Brain microvascular endothelial cell (primary cell): Measurements from ENCODE around the gene RASSF10.
A peak's percentile ranks its signal among the peaks of the same experiment; 100 is the strongest.

Experiments used
- DNase-seq: peaks from one replicate; pipeline ENCODE4 v3.0.0-alpha.2; 2020
- H3K27ac ChIP-seq: fragments of 250-450 bp; sonication (Bioruptor Pico); 2 replicates; pipeline ENCODE4 v1.5.1; 2020; ENCODE audit warnings: mild to moderate bottlenecking, moderate library complexity
- H3K27me3 ChIP-seq: fragments of 250-450 bp; sonication (Bioruptor Pico); replicated peaks from 2 replicates; pipeline ENCODE4 v1.5.1; 2020; ENCODE audit warnings: mild to moderate bottlenecking
- H3K36me3 ChIP-seq: fragments of 250-450 bp; sonication (Bioruptor Pico); replicated peaks from 2 replicates; pipeline ENCODE4 v1.5.1; 2020; ENCODE audit warnings: mild to moderate bottlenecking
- H3K4me3 ChIP-seq: 2 replicates; pipeline ENCODE4 v1.5.1; 2011; ENCODE audit warnings: low read depth, mild to moderate bottlenecking, control low read depth, low read length, moderate library complexity
- CTCF ChIP-seq: IDR thresholded peaks from 2 replicates; pipeline ENCODE4 v1.5.1; 2011; ENCODE audit warnings: low read depth, mild to moderate bottlenecking, moderate library complexity, low read length, control low read depth, inconsistent platforms; ENCODE audit errors: missing control alignments
- in situ Hi-C: cut with HindIII; loops from 2 replicates; pipeline ENCODE4 v1.10.0; 2017; ENCODE audit warnings: low sequenced_read_pairs, low pct_ligation_motif_present

Gene RASSF10

DNA sequence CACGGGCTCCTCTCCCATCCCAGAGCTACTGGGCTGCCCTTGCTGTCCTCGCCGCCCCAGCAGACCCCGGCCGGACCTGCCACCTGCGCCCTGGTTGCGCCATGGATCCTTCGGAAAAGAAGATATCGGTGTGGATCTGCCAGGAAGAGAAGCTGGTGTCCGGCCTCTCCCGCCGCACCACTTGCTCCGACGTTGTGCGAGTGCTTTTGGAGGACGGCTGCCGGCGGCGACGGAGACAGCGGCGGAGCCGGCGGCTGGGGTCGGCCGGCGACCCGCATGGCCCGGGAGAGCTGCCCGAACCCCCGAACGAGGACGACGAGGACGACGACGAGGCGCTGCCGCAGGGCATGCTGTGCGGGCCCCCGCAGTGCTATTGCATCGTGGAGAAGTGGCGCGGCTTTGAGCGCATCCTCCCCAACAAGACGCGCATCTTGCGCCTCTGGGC is 382 bp downstream of the RASSF10 start:
- Histone ChIP-seq H3K4me3 (peak overlapping the region; percentile 36), H3K27ac (no peak overlapping the region), H3K36me3 (no peaks in the 10 kb centered on the region), H3K27me3 (peaks cover 78% of the 10 kb centered on the region)
- no peak for TF ChIP-seq CTCF
- no peak for DNase-seq
- in situ Hi-C loops, result no loop called here

DNA sequence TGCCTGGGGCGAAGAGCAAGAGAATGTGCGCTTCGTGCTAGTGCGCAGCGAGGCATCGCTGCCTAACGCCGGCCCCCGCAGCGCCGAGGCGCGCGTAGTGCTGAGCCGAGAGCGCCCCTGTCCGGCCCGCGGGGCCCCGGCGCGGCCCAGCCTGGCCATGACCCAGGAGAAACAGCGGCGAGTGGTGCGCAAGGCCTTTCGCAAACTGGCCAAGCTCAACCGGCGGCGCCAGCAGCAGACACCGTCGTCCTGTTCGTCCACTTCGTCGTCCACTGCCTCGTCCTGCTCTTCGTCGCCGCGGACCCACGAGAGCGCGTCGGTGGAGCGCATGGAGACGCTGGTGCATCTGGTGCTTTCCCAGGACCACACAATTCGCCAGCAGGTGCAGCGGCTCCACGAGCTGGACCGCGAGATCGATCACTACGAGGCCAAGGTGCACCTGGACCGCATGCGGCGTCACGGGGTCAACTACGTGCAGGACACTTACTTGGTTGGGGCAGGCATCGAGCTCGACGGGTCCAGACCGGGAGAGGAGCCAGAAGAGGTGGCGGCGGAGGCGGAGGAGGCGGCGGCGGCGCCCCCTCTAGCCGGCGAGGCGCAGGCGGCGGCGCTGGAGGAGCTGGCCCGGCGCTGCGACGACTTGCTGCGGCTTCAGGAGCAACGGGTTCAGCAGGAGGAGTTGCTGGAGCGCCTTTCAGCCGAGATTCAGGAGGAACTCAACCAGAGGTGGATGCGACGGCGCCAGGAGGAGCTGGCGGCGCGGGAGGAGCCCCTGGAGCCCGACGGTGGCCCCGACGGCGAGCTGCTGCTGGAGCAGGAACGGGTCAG is 1.0 kb downstream of the RASSF10 start:
- H3K36me3 ChIP-seq, result no peaks in the 10 kb centered on the region
- H3K27ac ChIP-seq, result no peak overlapping the region
- no peak for DNase-seq
- no peak for TF ChIP-seq CTCF
- no peak overlapping the region for H3K4me3 ChIP-seq
- peaks cover 83% of the 10 kb centered on the region for H3K27me3 ChIP-seq
- in situ Hi-C loops, result no loop called here

DNA sequence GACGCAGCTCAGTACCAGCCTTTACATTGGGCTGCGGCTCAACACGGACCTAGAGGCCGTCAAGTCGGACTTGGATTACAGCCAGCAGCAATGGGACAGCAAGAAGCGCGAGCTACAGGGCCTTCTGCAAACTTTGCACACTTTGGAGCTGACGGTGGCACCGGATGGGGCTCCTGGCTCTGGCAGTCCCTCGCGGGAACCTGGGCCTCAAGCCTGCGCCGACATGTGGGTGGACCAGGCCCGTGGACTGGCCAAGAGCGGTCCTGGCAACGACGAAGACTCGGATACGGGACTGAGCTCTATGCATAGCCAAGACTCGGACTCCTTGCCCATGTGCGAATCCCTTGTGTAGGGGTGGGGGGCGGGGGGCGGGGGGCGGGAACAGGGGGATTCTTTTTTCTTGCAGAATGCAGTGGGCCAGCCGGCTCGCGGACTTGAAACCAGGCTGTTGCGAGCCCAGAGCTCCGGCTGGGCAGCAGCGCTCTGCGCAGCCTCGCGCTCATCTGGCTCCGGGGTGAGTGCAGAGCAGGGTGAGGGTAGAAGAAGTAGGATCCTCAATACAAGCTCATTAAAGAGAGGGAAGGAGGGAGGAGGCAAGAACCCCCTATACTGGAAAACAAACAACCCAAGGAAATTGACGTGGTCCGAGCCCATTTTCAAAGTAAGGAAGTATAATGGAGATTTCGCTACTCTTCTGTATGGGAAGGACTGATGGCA is 1.8 kb downstream of the RASSF10 start:
- no peak for TF ChIP-seq CTCF
- Histone ChIP-seq H3K27ac (no peak overlapping the region), H3K36me3 (no peaks in the 10 kb centered on the region), H3K4me3 (no peak overlapping the region), H3K27me3 (peaks cover 87% of the 10 kb centered on the region)
- no peak for DNase-seq
- in situ Hi-C loops, result no loop called here

DNA sequence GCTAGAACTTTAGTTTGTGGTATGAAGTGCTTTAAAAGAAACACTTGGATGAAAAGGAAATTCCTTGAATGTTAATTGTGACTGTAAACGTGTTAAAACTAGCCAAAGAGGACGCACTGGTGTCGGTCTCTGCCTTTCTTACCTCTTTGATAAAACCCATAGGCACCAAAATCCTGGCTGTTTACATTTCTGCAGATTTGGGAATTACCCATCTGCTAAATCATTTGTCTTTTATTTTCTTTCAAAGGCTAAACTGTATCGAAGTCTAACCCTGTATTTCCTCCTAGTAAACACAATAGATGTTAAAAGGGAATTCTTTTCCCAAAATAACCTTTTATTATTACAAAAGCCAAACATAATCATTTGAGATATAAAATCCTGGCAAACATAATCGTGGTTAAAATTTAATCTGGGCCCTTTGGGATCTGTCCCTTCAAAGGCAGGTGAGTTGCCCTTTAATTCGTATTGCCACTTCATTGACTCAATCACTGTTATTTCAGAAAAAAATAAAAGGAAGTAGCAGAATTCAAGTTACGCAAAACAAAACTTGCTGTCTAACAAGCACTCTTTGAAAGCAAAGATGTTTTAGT is 2.4 kb downstream of the RASSF10 start:
- no peak for DNase-seq
- Histone ChIP-seq H3K4me3 (no peak overlapping the region), H3K36me3 (no peaks in the 10 kb centered on the region), H3K27ac (no peak overlapping the region), H3K27me3 (peaks cover 82% of the 10 kb centered on the region)
- in situ Hi-C loops, result no loop called here
- no peak for TF ChIP-seq CTCF

GRCh38 chr11:13012056-13012661 is 3.0 kb downstream of the RASSF10 start:
- TF ChIP-seq CTCF, result no peak
- Histone ChIP-seq H3K27ac (no peak overlapping the region), H3K27me3 (peaks cover 79% of the 10 kb centered on the region), H3K36me3 (no peaks in the 10 kb centered on the region), H3K4me3 (no peak overlapping the region)
- in situ Hi-C loops, result no loop called here
- no peak for DNase-seq
